Body of pancreas (tissue), 4 donors: ENCODE measurements around the gene ARID3A. TPM values are rescaled to one million over a fixed set of nuclear protein-coding genes. Genes with fewer than 3 reads are reported as not detected.

Experiments used
- ATAC-seq: fragments of 150-250 bp; one replicate; pipeline ENCODE4 v1.9.1; 2016
- DNase-seq, 4 donors: peaks; one replicate each; pipeline ENCODE4 v3.0.0-alpha.2; 2019
- H3K27ac ChIP-seq, 4 donors: fragments of 200-600 bp; sonication (generic); 1 replicate in 3 of 4; 2 replicates in 1 of 4; pipeline versions ENCODE4 v1.5.1 to v1.6.1; 2016 to 2019; ENCODE audit warnings: mild to moderate bottlenecking in 1 of 4, mixed read lengths in 1 of 4, moderate library complexity in 1 of 4
- H3K27me3 ChIP-seq, 2 donors: fragments of 200-600 bp; sonication (generic); one replicate each; pipeline ENCODE4 v1.6.0; 2016; ENCODE audit warnings: mild to moderate bottlenecking in 1 of 2
- H3K36me3 ChIP-seq, 2 donors: fragments of 200-600 bp; sonication (generic); replicated peaks in 1 of 2; 2 replicates each; pipeline ENCODE4 v1.5.1; 2016; ENCODE audit warnings: low read depth in 2 of 2; ENCODE audit not compliant: insufficient read depth in 1 of 2
- H3K4me1 ChIP-seq: fragments of 200-600 bp; sonication (generic); one replicate; pipeline ENCODE4 v1.6.0; 2016
- H3K4me3 ChIP-seq, 2 donors: fragments of 200-600 bp; sonication (generic); 1 replicate in 1 of 2; 2 replicates in 1 of 2; pipeline ENCODE4 v1.5.1; 2016 to 2019
- H3K9me3 ChIP-seq, 3 donors: fragments of 200-600 bp; sonication (generic); 1 replicate in 2 of 3; 2 replicates in 1 of 3; pipeline ENCODE4 v1.5.1; 2016
- CTCF ChIP-seq, 7 experiments: fragments of 450-650 bp in 4 of 7; fragments of 200-600 bp in 3 of 7; sonication (generic) in 3 of 7; IDR thresholded peaks; one replicate each; pipeline ENCODE4 v1.5.1; 2016 to 2019; ENCODE audit warnings: antibody characterized with exemption in 7 of 7
- POLR2A ChIP-seq, 3 donors: fragments of 450-650 bp; IDR thresholded peaks; one replicate each; pipeline ENCODE4 v1.6.1; 2016; ENCODE audit warnings: antibody characterized with exemption in 3 of 3, mild to moderate bottlenecking in 2 of 3
- WGBS, 2 donors: methylation state at CpG; one replicate each; pipeline ENCODE4 v1.1.5; 2017; 5-methylcytosine and 5-hydroxymethylcytosine counted together
- intact Hi-C: fragments of 100-400 bp; cut with DNase I; formaldehyde crosslinking; loops from one replicate; pipeline ENCODE4 v1.15.1; 2023
- total RNA-seq, 2 donors: library from RNA; depleted of rRNA; stranded (reverse); fragments of >200 nt; gene quantifications; one replicate each; pipeline ENCODE4 v1.1.0, GENCODE V29; 2016

Gene ARID3A
- total RNA-seq, 2 donors from 2014 or later, result 3.1 to 5.9 TPM

GRCh38 chr19:953445-954271 lies 27.8 kb downstream of the ARID3A start:
- Histone ChIP-seq H3K4me1 (peaks cover 53% of the 10 kb centered on the region), H3K4me3 (no peak overlapping the region), H3K36me3 (no peaks in the 10 kb centered on the region), H3K27ac (peak overlapping the region in 3 of 4 donors; percentile 67 to 84 (median 77)), H3K27me3 (no peaks in the 10 kb centered on the region), H3K9me3 (no peaks in the 10 kb centered on the region)
- no peak for ATAC-seq
- 69 to 70% methylated on average over 25 to 28 of the region's 33 CpGs for WGBS, 2 donors
- intact Hi-C loops, result no loop called here
- no peak for DNase-seq
- TF ChIP-seq POLR2A (IDR thresholded peaks at IDR 0.05) (no peak), CTCF (IDR thresholded peaks at IDR 0.05) (no peak)

- TF ChIP-seq POLR2A (IDR thresholded peaks at IDR 0.05) (no peak), CTCF (IDR thresholded peaks at IDR 0.05) (no peak)
- no peak for DNase-seq
- Histone ChIP-seq H3K36me3 (no peaks in the 10 kb centered on the region), H3K27ac (peak overlapping the region in 2 of 4 donors; percentile 84 to 91), H3K9me3 (no peaks in the 10 kb centered on the region), H3K27me3 (no peaks in the 10 kb centered on the region), H3K4me1 (peaks cover 53% of the 10 kb centered on the region), H3K4me3 (no peak overlapping the region)
- intact Hi-C loops, result no loop called here
- ATAC-seq, result no peak
- 62 to 100% methylated on average over 1 to 14 of the region's 14 CpGs for WGBS, 2 donors
Measured at GRCh38 chr19:954272-954671, 28.4 kb downstream of the ARID3A start.

DNA sequence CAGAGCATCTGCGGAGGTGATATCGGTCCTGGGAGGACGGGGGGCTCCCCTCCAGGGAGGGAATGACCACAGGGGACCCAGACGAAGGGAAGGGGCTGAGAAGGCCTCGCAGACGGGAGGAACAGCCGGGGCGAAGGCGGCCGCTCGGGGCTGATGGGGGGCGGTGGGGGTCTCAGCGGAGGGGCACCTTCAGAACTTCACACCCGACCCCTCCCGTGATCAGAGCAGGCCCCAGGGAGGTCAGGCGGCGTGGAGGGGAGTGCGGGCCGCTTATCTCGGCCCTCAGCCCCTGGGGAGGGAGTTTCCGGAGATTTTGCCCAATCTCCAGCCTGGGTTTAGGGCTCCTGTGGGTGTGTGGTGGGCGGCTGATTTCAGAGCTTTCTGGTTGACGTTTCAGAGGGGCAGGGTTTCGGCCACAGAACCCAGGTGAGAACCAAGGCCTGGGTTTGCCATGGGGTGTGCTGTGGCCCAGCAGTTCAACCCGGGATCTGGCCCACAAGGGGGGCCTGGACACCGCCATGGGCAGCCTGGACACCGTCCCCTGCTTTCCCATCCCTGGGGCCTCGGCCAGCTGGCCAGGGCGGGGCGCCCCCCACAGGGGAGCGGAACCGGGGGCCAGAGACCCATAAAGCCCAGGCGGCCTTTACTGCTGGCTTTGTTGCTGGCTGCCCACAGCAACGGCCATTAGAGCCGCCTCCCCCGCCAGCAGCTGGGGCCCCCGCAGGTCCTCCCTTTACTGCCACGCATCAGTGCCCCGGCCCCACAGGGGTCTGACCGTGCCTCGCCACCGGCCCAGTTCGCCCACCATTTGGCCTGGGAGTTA lies 29.0 kb downstream of the ARID3A start:
- Histone ChIP-seq H3K4me1 (peaks cover 53% of the 10 kb centered on the region), H3K9me3 (no peaks in the 10 kb centered on the region), H3K4me3 (no peak overlapping the region), H3K27me3 (no peaks in the 10 kb centered on the region), H3K36me3 (no peaks in the 10 kb centered on the region), H3K27ac (peak overlapping the region in 2 of 4 donors; percentile 84 to 91)
- intact Hi-C loops, result no loop called here
- ATAC-seq (no peak), DNase-seq (no peak)
- 83 to 85% methylated on average over 17 to 30 of the region's 43 CpGs for WGBS, 2 donors
- TF ChIP-seq CTCF (IDR thresholded peaks at IDR 0.05) (no peak), POLR2A (IDR thresholded peaks at IDR 0.05) (no peak)

GRCh38 chr19:955803-956765 lies 30.2 kb downstream of the ARID3A start:
- no peaks in the 10 kb centered on the region for H3K36me3 ChIP-seq
- 76 to 89% methylated on average over 47 to 51 of the region's 55 CpGs for WGBS, 2 donors
- H3K4me3 ChIP-seq, result no peak overlapping the region
- peak; percentile 73 for ATAC-seq
- H3K27me3 ChIP-seq, result no peaks in the 10 kb centered on the region
- H3K4me1 ChIP-seq, result peaks cover 53% of the 10 kb centered on the region
- DNase-seq, result peak; percentile 52 to 67 (median 56)
- intact Hi-C loops, result no loop called here
- no peak for TF ChIP-seq CTCF (IDR thresholded peaks at IDR 0.05)
- TF ChIP-seq POLR2A (IDR thresholded peaks at IDR 0.05), result peak in 2 of 3 donors; percentile 38 to 52
- H3K27ac ChIP-seq, result peak overlapping the region; percentile 61 to 91 (median 76)
- H3K9me3 ChIP-seq, result no peaks in the 10 kb centered on the region
